GM23338 (cell line): Measurements from ENCODE around the gene MAPKAPK2. TPM values are rescaled to one million over a fixed set of nuclear protein-coding genes. Genes with fewer than 3 reads are reported as not detected.

Experiments
- ATAC-seq: fragments of 200-7000 bp; cut with Tn5 transposase; 3 replicates; pipeline ENCODE4 v1.9.1; 2020
- DNase-seq: peaks from one replicate; pipeline ENCODE4 v3.0.0-alpha.2; 2015; ENCODE audit warnings: low spot score
- H2AFZ ChIP-seq: fragments of 200-600 bp; sonication (generic); 2 replicates; pipeline ENCODE4 v1.8.0; 2016; ENCODE audit warnings: antibody characterized with exemption, mild to moderate bottlenecking, moderate library complexity
- H3F3A ChIP-seq: fragments of 200-600 bp; sonication (generic); replicated peaks from 2 replicates; pipeline ENCODE4 v1.8.0; 2017; ENCODE audit warnings: antibody characterized with exemption, mixed run types, low read depth
- H3K27ac ChIP-seq: fragments of 200-600 bp; sonication (generic); 2 replicates; pipeline ENCODE4 v1.6.1; 2016; ENCODE audit warnings: low read depth
- H3K27me3 ChIP-seq: fragments of 200-600 bp; sonication (generic); 2 replicates; pipeline ENCODE4 v1.8.0; 2016; ENCODE audit warnings: mild to moderate bottlenecking, mixed run types, moderate library complexity; ENCODE audit not compliant: insufficient read depth
- H3K36me3 ChIP-seq: fragments of 200-600 bp; sonication (generic); 2 replicates; pipeline ENCODE4 v1.8.0; 2016; ENCODE audit warnings: mild to moderate bottlenecking; ENCODE audit not compliant: insufficient read depth
- H3K4me1 ChIP-seq: fragments of 200-600 bp; sonication (generic); 2 replicates; pipeline ENCODE4 v1.8.0; 2016; ENCODE audit warnings: mild to moderate bottlenecking, moderate library complexity; ENCODE audit not compliant: insufficient read depth
- H3K4me2 ChIP-seq: fragments of 200-600 bp; sonication (generic); 2 replicates; pipeline ENCODE4 v1.7.1; 2017; ENCODE audit warnings: mixed run types
- H3K4me3 ChIP-seq: fragments of 200-600 bp; sonication (generic); 2 replicates; pipeline ENCODE4 v1.6.1; 2016; ENCODE audit warnings: mixed run types
- H3K79me2 ChIP-seq: fragments of 200-600 bp; sonication (generic); replicated peaks from 2 replicates; pipeline ENCODE4 v1.8.0; 2017; ENCODE audit warnings: mild to moderate bottlenecking; ENCODE audit not compliant: insufficient read depth
- H3K9me2 ChIP-seq: fragments of 200-600 bp; sonication (generic); 2 replicates; pipeline ENCODE4 v1.8.0; 2017; ENCODE audit not compliant: insufficient read depth
- H4K20me1 ChIP-seq: fragments of 200-600 bp; sonication (generic); replicated peaks from 2 replicates; pipeline ENCODE4 v1.8.0; 2017; ENCODE audit warnings: mild to moderate bottlenecking; ENCODE audit not compliant: insufficient read depth
- H3K27ac Mint-ChIP-seq: 2 replicates; pipeline ENCODE4 v1.8.0; 2020; ENCODE audit warnings: inconsistent platforms, mild to moderate bottlenecking, moderate library complexity, mixed read lengths
- H3K27me3 Mint-ChIP-seq: 3 replicates; pipeline ENCODE4 v1.8.0; 2022; ENCODE audit warnings: low read depth, mild to moderate bottlenecking, moderate library complexity, mixed read lengths, inconsistent platforms; ENCODE audit not compliant: insufficient read depth, poor library complexity
- H3K36me3 Mint-ChIP-seq: 3 replicates; pipeline ENCODE4 v1.8.0; 2021; ENCODE audit warnings: low read depth, mild to moderate bottlenecking, inconsistent platforms, moderate library complexity, mixed read lengths
- H3K4me1 Mint-ChIP-seq: 3 replicates; pipeline ENCODE4 v1.8.0; 2020; ENCODE audit warnings: mild to moderate bottlenecking, inconsistent platforms, mixed read lengths
- H3K4me3 Mint-ChIP-seq: 3 replicates; pipeline ENCODE4 v1.8.0; 2021; ENCODE audit warnings: moderate library complexity, mild to moderate bottlenecking, inconsistent platforms, mixed read lengths
- H3K9me3 Mint-ChIP-seq: 3 replicates; pipeline ENCODE4 v1.8.0; 2020; ENCODE audit warnings: moderate library complexity, mild to moderate bottlenecking, inconsistent platforms, mixed read lengths
- CTCF ChIP-seq, 2 experiments: fragments of 200-600 bp in 1 of 2; sonication (generic) in 1 of 2; conservative IDR thresholded peaks; 2 replicates each; pipeline versions ENCODE4 v1.5.1 to v1.6.1; 2016 to 2017; ENCODE audit warnings: antibody characterized with exemption in 2 of 2, low read depth in 2 of 2, mild to moderate bottlenecking in 2 of 2, moderate library complexity in 1 of 2
- NANOG ChIP-seq: IDR thresholded peaks from 2 replicates; pipeline ENCODE4 v1.6.1; 2016; ENCODE audit warnings: antibody characterized with exemption, borderline replicate concordance
- POLR2AphosphoS5 ChIP-seq: IDR thresholded peaks from 2 replicates; pipeline ENCODE4 v1.6.1; 2016; ENCODE audit warnings: antibody characterized with exemption, low read depth
- ZNF462 ChIP-seq: fragments of 250-450 bp; sonication (Bioruptor Pico); IDR thresholded peaks from 2 replicates; pipeline ENCODE4 v1.5.0; 2020; ENCODE audit warnings: mild to moderate bottlenecking, moderate library complexity
- polyA plus RNA-seq: library from polyadenylated mRNA; unstranded; fragments of >200 nt; fragmentation: Nextera tagmentation; extraction: Ambion mirVana; gene quantifications from 2 replicates; pipeline ENCODE4 v1.2.1, GENCODE V29; 2016
- total RNA-seq: library from RNA; depleted of rRNA; stranded (reverse); fragments of >200 nt; shearing (Covaris generic); gene quantifications from 2 replicates; pipeline ENCODE4 v1.2.3, GENCODE V29; 2014

MAPKAPK2 gene
- total and polyA plus RNA-seq, 2 experiments from 2014 or later = 10.1 to 30.4 TPM

- Mint-ChIP-seq H3K36me3 (no peaks in the 10 kb centered on the region; the same call in 2 of the 3 replicates), H3K27ac (peak overlapping the region; percentile 73), H3K4me3 (no peak overlapping the region; the same call in 2 of the 3 replicates), H3K27me3 (peaks cover 6% of the 10 kb centered on the region), H3K4me1 (peaks cover 27% of the 10 kb centered on the region), H3K9me3 (no peaks in the 10 kb centered on the region)
- Histone ChIP-seq H3F3A (no peaks in the 10 kb centered on the region), H2AFZ (no peak overlapping the region), H3K9me2 (no peaks in the 10 kb centered on the region), H3K4me3 (no peak overlapping the region), H3K4me1 (peaks cover 19% of the 10 kb centered on the region), H3K36me3 (no peaks in the 10 kb centered on the region), H3K4me2 (peak overlapping the region; percentile 43; the same call in 1 of the 2 replicates), H3K79me2 (peaks cover 46% of the 10 kb centered on the region), H3K27me3 (no peaks in the 10 kb centered on the region), H4K20me1 (peaks cover 34% of the 10 kb centered on the region), H3K27ac (no peak overlapping the region)
- TF ChIP-seq CTCF (conservative IDR thresholded peaks at IDR 0.05; ENCODE audit: low read depth in 2 of 2) (no peak), POLR2AphosphoS5 (no peak), ZNF462 (CRISPR knock-in tag) (peak; percentile 25; the same call in 1 of the 2 replicates), NANOG (no peak)
- ATAC-seq (peak; percentile 67), DNase-seq (peak; percentile 43)
These were observed 39.2 kb downstream of the MAPKAPK2 start for GRCh38 chr1:206723805-206724472.
